GM19099 (cell line): ENCODE measurements around the gene TAF10.

Experiments used
- POLR2A ChIP-seq: IDR thresholded peaks from 3 replicates; pipeline ENCODE4 v1.6.1; 2011; ENCODE audit warnings: low read depth; ENCODE audit not compliant: insufficient read length; ENCODE audit errors: extremely low read depth

Gene TAF10

DNA sequence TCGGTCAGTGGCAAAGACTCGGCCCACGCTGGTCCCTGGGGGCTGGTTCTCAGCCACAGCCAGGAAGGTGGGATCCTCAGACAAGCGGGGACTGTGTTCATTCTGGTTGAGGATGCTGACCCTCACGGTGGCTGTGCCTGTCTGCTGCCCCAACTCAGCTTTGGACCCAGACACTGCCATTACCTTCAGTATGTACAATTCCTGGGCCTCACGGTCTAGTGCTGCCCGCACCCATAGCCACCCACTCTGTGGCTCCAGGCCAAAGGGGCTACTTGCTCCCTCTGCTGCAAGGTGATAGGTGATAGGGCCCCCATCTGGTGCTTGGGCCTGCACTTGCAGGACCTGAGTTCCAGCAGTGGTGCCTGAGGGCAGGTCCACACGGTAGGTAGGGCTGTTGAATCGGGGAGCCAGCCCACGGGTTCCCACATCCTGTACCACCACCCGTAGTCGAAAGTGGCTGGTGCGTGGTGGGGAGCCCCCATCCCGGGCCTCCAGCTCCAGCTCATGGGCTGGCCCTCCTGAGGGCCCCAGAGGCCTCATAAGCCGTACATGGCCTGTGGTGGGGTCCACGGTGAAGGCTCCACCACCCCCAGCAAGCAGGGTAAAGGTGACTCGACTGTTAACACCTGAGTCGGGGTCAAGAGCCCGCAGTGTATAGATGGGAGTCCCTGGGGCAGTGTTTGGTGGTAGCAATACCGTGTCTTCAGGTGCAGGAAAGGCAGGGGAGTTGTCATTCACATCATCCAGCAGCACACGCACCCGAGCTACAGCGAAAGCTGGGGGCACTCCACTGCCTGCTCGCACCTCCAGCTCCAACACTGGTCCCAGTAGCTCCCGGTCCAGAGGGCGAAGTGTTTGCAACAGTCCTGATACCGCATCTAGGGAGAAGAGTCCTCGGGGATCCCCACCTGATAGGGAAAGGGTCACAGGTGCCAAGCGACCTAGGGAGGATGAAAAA is 20.4 kb upstream of the TAF10 start:
- no peak for TF ChIP-seq POLR2A

DNA sequence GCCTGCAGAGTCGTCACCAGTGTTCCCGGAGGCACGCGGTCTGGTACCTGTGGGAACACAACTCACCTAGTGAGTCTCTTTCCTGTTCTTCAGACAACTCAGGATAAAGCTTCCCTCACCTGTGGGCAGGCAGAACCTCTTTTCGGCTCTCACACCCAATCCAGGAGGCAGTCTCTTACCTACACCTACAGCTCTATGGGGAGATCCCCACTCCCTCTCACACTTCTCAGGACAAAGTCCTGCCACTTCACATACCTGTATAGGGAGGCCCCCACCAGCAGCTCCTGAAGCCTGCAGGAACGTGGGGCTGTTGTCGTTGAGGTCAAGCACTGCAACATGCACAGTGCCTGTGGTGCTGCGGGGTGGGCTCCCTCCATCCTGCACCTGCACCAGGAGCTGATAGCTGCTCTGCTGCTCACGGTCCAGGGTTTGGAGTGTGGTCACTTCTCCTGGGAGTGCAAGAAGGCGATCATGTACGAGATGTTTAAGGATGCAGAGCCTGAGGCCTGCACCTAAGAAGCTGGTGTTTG is 19.4 kb upstream of the TAF10 start:
- TF ChIP-seq POLR2A = no peak

DNA sequence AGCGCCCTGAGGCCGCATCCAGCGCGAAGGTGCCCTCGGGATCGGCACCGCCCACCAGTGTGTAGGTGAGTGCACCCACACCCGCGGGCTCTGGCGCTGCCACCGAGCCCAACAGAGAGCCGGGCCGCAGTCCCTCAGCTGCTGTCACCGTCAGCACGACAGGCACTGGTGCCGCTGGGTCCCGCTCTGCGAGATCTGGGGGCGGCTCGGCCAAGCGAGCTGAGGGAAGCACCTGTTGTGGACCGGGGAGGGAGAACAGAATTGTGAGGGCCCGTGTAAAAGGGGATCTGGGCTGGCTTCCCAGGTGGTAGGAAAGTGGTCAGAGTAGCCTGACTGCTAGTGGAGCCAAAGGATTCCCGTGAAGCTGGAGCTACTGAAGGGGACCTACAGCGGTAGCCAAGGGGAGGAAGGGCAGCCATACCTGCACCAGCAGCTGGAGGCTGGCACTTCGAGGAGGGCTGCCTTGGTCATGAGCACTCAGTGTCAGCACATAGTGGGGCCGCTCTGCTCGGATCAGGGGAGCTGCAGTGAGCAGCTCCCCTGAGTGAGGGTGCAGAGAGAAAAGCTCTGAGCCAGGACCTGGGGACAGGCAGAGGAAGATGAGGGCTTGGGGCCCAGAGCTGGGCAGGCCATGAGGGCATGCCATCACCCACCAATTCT is 18.7 kb upstream of the TAF10 start:
- TF ChIP-seq POLR2A = no peak

DNA sequence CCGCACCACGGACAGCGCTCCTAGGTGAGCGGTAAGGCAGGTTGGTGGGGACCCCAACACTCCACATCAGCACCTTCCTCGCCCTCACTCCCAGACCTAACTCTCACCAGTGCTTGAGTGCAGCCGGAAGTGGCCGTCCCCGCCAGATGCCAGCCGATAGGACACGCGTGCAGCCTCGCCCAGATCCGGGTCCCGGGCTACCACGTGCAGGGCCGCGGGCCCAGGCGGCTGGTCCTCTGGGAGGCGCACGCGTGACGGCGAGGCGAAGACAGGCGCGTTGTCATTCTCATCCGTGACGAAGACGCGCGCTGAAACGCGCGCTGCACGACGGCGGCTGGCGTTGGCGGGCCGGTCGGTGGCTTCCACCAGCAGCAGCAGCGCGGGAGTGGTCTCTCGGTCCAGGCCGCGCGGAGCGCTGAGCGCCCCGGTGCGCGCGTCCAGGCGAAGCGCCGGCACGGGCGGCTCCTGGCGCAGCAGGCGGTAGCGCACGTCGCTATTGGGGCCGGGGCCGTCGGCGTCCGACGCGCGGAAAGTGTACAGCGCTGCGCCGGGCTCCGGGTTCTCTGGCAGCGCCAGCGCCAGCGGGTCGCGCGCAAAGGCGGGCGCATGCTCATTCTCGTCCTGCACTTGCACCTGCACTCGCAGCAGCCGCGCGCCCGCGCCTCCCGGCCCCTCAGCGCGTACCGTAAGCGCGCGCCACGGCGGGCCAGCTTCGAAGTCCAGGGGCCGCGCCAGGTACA is 18.0 kb upstream of the TAF10 start:
- TF ChIP-seq POLR2A = no peak

DNA sequence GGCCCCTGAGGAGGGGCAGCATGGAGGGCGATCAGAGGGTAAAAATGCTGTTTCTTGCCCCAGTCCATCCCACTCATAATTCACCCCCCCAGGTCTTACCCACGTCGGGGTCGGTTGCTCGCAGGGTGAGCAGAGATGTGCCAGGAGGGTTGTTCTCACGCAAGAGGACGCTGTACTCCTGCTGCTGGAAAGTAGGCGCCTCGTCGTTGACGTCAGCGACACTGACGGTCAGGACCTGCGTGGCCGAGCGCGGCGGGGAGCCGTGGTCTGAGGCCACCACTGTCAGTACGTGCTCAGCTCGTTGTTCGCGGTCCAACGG is 17.5 kb upstream of the TAF10 start:
- TF ChIP-seq POLR2A = no peak

DNA sequence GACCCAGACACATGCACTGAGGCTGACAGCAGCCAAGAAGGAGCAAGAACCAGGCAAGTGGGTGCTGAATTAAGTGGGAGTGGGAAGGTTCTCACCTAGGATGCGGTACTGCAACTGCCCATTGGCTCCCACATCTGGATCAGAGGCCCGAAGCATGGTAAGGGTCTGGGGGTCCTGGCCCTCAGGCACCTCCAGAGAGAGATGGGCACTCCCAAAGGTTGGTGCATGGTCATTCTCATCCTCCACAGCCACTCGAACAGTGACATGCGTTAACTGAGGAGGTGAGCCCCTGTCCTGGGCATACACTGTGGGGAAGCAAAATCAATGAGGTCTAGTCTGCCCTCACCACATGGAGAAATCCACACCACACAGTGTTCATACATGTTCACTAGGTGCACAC is 16.5 kb upstream of the TAF10 start:
- no peak for TF ChIP-seq POLR2A

DNA sequence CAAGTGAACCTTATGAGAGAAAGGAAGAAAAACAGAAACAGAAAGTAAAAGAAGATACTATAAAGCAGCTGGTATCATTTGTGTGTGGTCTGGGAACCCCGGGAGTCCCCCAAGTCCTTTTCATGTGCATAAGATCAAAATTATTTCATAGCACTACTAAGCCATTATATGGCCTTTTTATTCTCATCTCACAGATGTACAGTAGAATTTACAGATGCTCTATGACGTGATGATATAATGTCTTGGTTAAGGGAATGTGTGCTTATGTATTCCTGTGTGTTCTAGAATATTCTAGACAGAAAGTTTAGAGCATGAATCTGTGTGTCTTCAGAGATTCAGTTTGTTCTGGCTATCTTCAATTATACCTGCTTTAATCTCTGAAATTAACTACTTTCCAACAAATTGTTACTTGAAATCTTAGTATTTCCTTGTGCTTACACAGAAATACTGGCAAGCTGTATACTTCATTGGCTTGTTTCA is 15.8 kb upstream of the TAF10 start:
- TF ChIP-seq POLR2A = no peak

DNA sequence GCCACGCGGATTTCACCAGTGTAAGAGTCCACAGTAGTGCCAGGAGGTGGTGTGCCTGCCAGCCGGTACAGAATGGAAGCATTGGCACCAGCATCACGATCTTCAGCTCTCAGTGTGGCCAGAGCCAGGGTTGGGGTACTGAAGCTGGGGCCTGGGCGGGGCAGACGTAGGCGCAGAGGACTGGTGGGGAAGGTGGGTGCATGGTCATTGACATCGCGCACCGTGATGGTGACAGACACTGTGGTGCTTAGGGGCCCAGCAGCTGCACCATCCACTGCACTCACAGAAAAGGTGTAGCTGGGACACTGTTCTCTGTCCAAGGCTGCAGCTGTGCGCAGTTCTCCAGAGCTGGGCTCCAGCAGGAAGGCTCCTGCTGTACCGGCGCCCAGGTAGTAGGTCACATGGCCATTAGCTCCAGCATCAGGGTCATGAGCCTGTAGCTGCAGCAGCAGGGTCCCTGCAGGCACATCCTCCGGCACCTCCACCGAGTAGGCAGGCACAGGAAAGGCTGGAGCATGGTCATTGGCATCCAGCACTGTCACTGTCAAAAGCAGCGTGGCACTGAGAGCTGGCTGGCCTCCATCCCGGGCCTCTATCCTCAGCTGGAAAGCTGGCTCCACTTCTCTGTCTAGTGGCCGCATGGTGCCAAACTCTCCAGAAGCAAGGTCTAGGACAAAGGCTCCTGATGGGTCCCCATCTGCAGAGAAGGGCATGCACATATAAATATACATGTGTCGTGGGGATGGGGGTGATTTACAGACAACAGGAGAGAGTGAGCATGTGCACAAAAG is 15.2 kb upstream of the TAF10 start:
- no peak for TF ChIP-seq POLR2A

DNA sequence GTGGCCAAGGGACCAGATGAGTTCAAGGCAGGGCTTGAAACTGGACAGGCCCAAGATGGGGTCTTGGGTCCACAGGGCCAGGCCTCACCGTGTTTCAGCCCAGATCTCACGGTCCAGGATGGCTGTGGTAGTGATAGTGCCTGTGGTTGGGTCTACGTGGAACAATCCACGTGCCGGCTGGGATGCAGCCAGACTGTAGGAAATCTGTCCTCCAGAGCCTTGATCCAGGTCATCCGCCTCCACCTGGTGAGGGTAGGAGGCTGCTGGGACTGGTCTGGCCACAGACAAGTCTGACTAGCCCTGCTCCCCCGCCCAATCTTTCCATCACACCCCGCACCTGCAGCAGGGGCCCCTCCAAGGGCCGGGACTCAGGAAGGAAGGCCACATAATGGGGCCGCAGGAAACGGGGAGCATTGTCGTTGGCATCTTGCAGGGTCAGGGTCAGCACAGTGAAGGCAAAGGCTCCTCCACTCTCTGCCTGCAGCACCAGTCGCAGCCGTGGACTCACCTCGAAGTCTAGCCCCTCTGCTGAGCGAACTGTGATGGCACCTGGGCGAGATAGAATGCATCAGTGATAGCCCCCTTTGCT is 13.9 kb upstream of the TAF10 start:
- no peak for TF ChIP-seq POLR2A

DNA sequence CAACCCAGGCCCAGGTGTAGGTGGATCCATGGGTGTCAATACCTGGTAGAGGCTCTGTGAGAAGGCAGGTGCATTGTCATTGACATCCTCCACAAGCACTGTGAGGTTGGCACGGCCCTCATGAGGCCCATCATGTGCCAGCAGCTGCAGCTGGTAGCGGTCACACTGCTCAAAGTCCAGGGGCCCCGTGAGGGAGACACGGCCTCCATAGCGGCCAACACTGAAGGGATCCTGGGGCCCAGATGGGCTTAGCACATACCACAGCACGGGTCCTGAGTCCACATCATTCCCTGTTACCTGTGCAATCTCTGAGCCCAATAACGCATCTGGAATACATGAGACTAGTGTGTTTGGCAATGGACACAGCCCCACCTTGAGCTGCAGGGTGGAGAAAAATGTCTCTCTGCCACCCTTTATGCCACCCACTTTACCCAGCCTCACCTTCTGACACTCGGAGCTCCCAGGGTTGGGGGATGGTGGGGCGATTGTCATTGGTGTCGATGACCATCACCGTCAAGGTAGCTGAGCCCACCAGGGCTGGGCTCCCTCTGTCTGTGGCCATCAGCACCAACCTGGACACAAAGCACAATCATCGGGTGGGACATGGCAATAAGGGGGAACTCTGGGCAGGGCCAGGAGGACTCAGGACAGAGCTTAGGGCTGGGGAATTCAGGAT is 13.3 kb upstream of the TAF10 start:
- no peak for TF ChIP-seq POLR2A

DNA sequence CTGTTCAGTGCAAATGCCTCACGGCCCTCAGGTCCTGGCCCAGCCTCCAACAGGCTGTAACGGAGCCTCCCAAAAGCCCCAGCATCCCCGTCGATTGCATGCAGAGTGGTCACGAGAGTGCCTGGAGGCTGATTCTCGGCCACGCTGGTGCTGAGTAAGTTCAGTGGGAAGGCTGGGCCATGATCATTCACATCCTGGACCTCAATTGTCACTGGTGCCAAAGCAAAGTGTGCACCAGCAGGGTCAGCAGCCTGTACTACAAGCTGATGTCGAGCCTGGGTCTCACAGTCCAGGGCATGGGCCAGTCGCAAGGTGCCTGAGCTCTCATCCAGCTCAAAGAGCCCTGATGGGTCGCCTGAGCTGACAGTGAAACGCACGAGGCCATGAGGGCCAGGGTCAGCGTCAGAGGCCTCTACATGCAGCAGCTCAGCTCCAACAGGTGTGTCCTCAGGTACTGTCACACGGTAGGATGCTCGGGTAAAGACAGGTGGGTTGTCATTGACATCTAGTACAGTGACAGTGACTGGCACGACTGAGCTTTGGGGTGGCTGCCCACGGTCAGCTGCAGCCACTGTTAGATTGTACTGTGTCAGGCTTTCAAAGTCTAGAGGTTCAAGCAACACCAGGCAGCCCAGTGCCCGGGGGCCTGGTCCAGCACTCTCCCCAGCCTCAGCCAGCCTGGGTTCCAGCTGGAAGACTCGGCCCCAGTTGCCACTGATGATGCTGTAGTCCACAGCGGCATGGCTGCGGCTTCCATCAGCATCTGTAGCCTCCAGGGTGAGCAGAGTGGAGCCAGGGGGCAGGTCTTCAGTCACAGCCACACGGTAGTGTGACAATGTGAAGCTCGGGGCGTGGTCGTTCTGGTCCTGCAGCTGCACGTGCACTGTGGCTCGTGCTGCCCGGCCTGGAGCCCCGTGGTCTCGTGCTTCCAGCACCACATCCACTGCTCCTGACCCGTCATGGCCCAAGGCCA is 11.7 kb upstream of the TAF10 start:
- TF ChIP-seq POLR2A = no peak
